ENCODE measurements around the gene PDIK1L. TPM values are rescaled to one million over a fixed set of nuclear protein-coding genes. Genes with fewer than 3 reads are reported as not detected.

PDIK1L gene
- polyA plus RNA-seq, 3 donors from 2014 or later = 0.89 to 3.3 (median 2.3) TPM

- Mint-ChIP-seq H3K4me1 (no peaks in the 10 kb centered on the region), H3K36me3 (peaks cover 0 to 3% (median 0%) of the 10 kb centered on the region in 3 donors), H3K9me3 (no peaks in the 10 kb centered on the region), H3K27ac (no peak overlapping the region), H3K27me3 (ENCODE audit: low read depth in 3 of 3) (peaks cover 2 to 20% (median 3%) of the 10 kb centered on the region in 3 donors), H3K4me3 (no peak overlapping the region)
- DNase-seq = no peak
These were observed 22.8 kb downstream of the PDIK1L start for GRCh38 chr1:26134466-26134865.

- H3K27ac Mint-ChIP-seq = no peak overlapping the region
- H3K4me3 Mint-ChIP-seq = no peak overlapping the region
- peaks cover 0 to 13% (median 8%) of the 10 kb centered on the region in 3 donors for H3K27me3 Mint-ChIP-seq (ENCODE audit: low read depth in 3 of 3)
These were observed 27.4 kb downstream of the PDIK1L start for GRCh38 chr1:26138974-26139558.

GRCh38 chr1:26142159-26142558 is 30.5 kb downstream of the PDIK1L start:
- H3K27ac Mint-ChIP-seq = no peak overlapping the region
- no peak overlapping the region for H3K4me3 Mint-ChIP-seq

More at GRCh38 chr1:26138974-26139558, 27.4 kb downstream of the PDIK1L start:
- H3K36me3 Mint-ChIP-seq = peaks cover 0 to 3% (median 0%) of the 10 kb centered on the region in 3 donors
- no peak for DNase-seq
- no peaks in the 10 kb centered on the region for H3K9me3 Mint-ChIP-seq
- no peaks in the 10 kb centered on the region for H3K4me1 Mint-ChIP-seq

GRCh38 chr1:26145041-26145959 is 33.7 kb downstream of the PDIK1L start:
- H3K4me1 Mint-ChIP-seq = peaks cover 0 to 8% of the 10 kb centered on the region in 2 donors
- peak overlapping the region in 1 of 6 donors; percentile 11 for H3K27ac Mint-ChIP-seq
- H3K9me3 Mint-ChIP-seq = no peaks in the 10 kb centered on the region
- no peaks in the 10 kb centered on the region for H3K36me3 Mint-ChIP-seq
- peaks cover 7 to 18% (median 16%) of the 10 kb centered on the region in 3 donors for H3K27me3 Mint-ChIP-seq (ENCODE audit: low read depth in 3 of 3)
- peak; percentile 66 to 73 (median 68) for DNase-seq
- H3K4me3 Mint-ChIP-seq = no peak overlapping the region

More at GRCh38 chr1:26142159-26142558, 30.5 kb downstream of the PDIK1L start:
- Mint-ChIP-seq H3K4me1 (peaks cover 0 to 8% of the 10 kb centered on the region in 2 donors), H3K9me3 (no peaks in the 10 kb centered on the region), H3K27me3 (ENCODE audit: low read depth in 3 of 3) (peaks cover 7 to 18% (median 8%) of the 10 kb centered on the region in 3 donors), H3K36me3 (no peaks in the 10 kb centered on the region)
- no peak for DNase-seq

DNA sequence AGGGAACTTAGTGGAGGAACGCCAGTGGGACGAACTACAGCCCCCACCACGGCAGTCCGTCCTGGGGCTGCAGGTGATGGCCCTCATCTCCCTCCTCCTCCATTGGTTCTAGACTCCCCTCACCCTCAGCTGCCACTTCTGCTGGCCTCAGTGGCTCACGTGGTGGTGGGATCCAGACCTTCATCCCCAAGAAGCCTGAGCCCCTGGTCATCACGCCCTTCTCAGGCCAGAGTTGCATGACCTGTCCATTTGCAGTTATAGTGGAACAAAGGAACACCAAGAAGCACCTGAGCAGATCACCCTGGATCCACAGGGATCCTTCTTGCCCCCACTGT is 34.3 kb downstream of the PDIK1L start:
- DNase-seq = no peak
- peaks cover 5 to 18% (median 16%) of the 10 kb centered on the region in 3 donors for H3K27me3 Mint-ChIP-seq (ENCODE audit: low read depth in 3 of 3)

DNA sequence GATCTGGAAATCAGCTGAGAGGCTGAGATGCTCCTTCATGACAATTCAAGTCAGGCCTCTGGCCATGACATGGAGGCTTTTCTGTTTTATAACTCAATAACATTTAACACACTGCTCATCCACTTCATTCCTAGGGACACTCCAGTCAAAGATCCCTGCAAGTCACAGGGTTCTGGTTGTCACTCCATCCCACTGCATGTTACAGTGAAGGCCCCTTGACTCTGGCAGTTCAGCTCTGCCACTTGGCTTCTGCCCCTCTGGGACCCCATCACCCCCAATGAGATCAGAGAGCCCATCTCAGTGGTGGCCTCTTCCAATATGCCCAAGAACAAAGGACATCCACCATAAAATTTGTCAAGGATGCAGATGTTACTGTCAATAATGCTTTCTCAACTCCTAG is 37.3 kb downstream of the PDIK1L start:
- no peaks in the 10 kb centered on the region for H3K36me3 Mint-ChIP-seq
- H3K4me3 Mint-ChIP-seq = no peak overlapping the region
- DNase-seq = no peak
- H3K4me1 Mint-ChIP-seq = peaks cover 0 to 8% of the 10 kb centered on the region in 2 donors
- no peak overlapping the region for H3K27ac Mint-ChIP-seq
- H3K27me3 Mint-ChIP-seq (ENCODE audit: low read depth in 3 of 3) = peaks cover 6 to 20% (median 8%) of the 10 kb centered on the region in 3 donors
- no peaks in the 10 kb centered on the region for H3K9me3 Mint-ChIP-seq

More for the DNA sequence above, 34.3 kb downstream of the PDIK1L start:
- no peak overlapping the region for H3K27ac Mint-ChIP-seq
- H3K9me3 Mint-ChIP-seq = no peaks in the 10 kb centered on the region
- H3K36me3 Mint-ChIP-seq = no peaks in the 10 kb centered on the region
- H3K4me1 Mint-ChIP-seq = peaks cover 0 to 8% of the 10 kb centered on the region in 2 donors
- no peak overlapping the region for H3K4me3 Mint-ChIP-seq

DNA sequence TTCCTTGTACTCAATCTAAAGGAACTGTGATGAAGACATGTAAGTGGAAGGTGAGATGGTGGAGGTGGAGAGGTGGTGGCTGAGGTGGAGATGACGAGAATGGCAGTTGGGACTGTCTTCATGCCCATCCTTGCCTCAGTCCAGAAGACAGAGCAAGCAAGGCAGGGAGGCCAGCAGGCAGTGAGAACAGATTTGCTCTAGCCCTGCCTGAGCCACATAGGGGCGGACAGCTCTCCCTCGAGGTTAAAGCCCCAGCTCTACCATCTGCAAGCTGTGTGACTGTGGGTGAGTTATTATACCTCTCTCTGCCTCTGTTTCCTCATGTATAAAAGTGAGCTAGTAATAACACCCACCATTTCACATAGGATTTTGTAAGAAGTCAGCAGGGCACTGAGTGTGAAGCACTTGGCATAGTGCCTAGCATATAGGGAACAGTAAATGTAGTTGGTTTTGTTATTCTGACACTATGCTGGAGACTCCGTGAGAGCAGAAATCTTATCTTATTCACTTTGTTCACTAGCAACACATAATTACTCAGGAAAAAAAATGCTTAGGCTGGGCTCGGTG is 42.4 kb downstream of the PDIK1L start:
- H3K4me1 Mint-ChIP-seq = peaks cover 0 to 2% of the 10 kb centered on the region in 2 donors

DNA sequence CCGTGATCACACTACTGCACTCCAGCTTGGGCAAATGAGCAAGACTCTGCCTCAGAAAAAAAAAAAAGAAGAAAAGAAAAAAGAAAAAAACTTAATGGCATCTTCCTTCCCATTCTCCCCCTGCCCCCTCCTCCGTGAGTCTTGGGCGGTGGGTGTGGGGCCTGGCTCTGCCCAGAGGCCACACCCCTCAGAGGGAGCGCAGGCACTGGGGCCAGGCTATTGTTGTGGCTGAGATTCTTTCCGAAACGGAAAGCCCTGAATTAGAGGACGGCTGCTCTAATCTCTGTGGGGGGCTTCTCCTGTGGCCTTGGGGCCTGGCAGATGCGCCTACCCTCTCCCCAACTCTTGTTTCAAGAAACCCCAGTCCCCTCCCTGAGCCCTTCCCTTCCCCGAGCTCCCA is 43.1 kb downstream of the PDIK1L start:
- no peak overlapping the region for H3K27ac Mint-ChIP-seq
- no peak overlapping the region for H3K4me3 Mint-ChIP-seq
- peaks cover 0 to 1% (median 0%) of the 10 kb centered on the region in 6 donors for H3K9me3 Mint-ChIP-seq
- peaks cover 12 to 15% (median 12%) of the 10 kb centered on the region in 3 donors for H3K27me3 Mint-ChIP-seq (ENCODE audit: low read depth in 3 of 3)
- H3K4me1 Mint-ChIP-seq = peaks cover 0 to 2% of the 10 kb centered on the region in 2 donors
- no peaks in the 10 kb centered on the region for H3K36me3 Mint-ChIP-seq
- no peak for DNase-seq

More for the DNA sequence above, 42.4 kb downstream of the PDIK1L start:
- no peak for DNase-seq
- no peaks in the 10 kb centered on the region for H3K36me3 Mint-ChIP-seq
- peaks cover 9 to 15% (median 12%) of the 10 kb centered on the region in 3 donors for H3K27me3 Mint-ChIP-seq (ENCODE audit: low read depth in 3 of 3)
- H3K9me3 Mint-ChIP-seq = no peaks in the 10 kb centered on the region
- H3K27ac Mint-ChIP-seq = no peak overlapping the region
- no peak overlapping the region for H3K4me3 Mint-ChIP-seq

- H3K36me3 Mint-ChIP-seq = no peaks in the 10 kb centered on the region
- H3K4me1 Mint-ChIP-seq = peaks cover 0 to 2% of the 10 kb centered on the region in 2 donors
- DNase-seq = no peak
- H3K9me3 Mint-ChIP-seq = peaks cover 0 to 2% (median 0%) of the 10 kb centered on the region in 6 donors
- no peak overlapping the region for H3K27ac Mint-ChIP-seq
- H3K4me3 Mint-ChIP-seq = no peak overlapping the region
- peaks cover 14 to 16% (median 15%) of the 10 kb centered on the region in 3 donors for H3K27me3 Mint-ChIP-seq (ENCODE audit: low read depth in 3 of 3)
These were observed 44.0 kb downstream of the PDIK1L start for GRCh38 chr1:26155370-26156284.

GRCh38 chr1:26156285-26157038 is 44.8 kb downstream of the PDIK1L start:
- H3K27me3 Mint-ChIP-seq (ENCODE audit: low read depth in 3 of 3) = peaks cover 14 to 18% (median 17%) of the 10 kb centered on the region in 3 donors
- H3K4me3 Mint-ChIP-seq = no peak overlapping the region
- peaks cover 0 to 2% of the 10 kb centered on the region in 2 donors for H3K4me1 Mint-ChIP-seq
- H3K27ac Mint-ChIP-seq = no peak overlapping the region
- no peak for DNase-seq
- peaks cover 0 to 2% (median 0%) of the 10 kb centered on the region in 6 donors for H3K9me3 Mint-ChIP-seq
- H3K36me3 Mint-ChIP-seq = no peaks in the 10 kb centered on the region

GRCh38 chr1:26158271-26158907 is 46.8 kb downstream of the PDIK1L start:
- Mint-ChIP-seq H3K36me3 (no peaks in the 10 kb centered on the region), H3K4me3 (no peak overlapping the region), H3K27me3 (ENCODE audit: low read depth in 3 of 3) (peaks cover 16 to 20% (median 19%) of the 10 kb centered on the region in 3 donors), H3K4me1 (peaks cover 4 to 6% of the 10 kb centered on the region in 2 donors), H3K9me3 (peaks cover 0 to 2% (median 0%) of the 10 kb centered on the region in 6 donors), H3K27ac (no peak overlapping the region)
- no peak for DNase-seq

All from immature natural killer cell (primary cell).